SH-SY5Y (cell line): ENCODE data around the gene TRPM2.

ENCODE experiments used
- GATA2 ChIP-seq: IDR thresholded peaks from 2 replicates; pipeline ENCODE4 v1.6.1; 2011; ENCODE audit warnings: mild to moderate bottlenecking, low read depth, low read length
- GATA3 ChIP-seq: IDR thresholded peaks from 2 replicates; pipeline ENCODE4 v1.6.1; 2011; ENCODE audit warnings: low read depth, mild to moderate bottlenecking, low read length, moderate library complexity

DNA sequence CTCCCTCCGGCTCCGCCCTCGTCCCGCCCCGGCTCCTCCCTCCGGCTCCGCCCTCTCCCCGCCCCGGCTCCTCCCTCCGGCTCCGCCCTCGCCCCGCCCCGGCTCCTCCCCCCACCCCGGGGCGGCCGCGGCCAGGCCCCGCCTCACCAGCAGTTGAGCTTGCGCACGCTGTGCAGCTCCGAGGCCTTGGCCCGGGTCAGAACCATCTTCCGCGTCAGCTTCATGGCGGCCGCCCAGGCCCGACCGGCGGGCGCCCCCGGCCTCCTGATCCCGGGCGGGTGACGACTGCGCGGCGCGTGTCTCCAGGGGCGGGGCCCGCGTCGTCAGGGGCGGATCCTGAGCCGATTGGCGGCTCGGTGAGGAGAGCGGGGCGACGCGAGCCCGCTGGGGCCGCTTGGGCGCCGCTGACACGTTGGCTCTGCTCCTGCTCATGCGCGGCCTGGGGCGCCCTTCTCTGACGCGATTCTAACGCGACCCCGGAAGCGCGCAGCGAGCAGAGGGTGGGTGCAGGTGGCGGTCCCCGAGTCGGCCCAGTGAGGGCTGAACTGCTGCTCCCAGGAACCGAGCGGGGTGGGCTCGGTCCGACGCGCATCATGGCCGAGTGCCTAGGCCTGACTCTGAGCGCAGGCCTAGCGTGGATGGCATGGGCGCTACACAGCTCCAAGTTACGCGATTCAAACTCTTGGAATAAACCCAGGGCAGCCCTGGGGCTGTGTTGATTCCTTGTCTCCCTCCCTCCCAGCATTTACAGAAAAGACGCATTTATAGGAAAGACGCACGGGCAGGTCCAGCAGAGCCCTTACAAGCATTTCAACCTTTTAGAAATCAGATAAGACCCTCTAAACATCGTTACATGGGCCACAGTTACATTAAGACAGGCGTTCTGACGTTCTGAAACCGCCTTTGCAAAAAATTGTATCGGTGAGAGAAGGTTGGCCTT lies 14.2 kb upstream of the TRPM2 start, which contains the start of gene CFAP410:
- TF ChIP-seq GATA2 (no peak), GATA3 (no peak)
